Measurements from ENCODE around the gene CD52.

GRCh38 chr1:26324550-26324949 lies 6.8 kb downstream of the CD52 start:
- no peak for TF ChIP-seq EZH2 (IDR thresholded peaks at IDR 0.05; ENCODE audit: borderline replicate concordance, low read length)
- TF ChIP-seq CTCF (IDR thresholded peaks at IDR 0.05; ENCODE audit: low read length): no peak
